Astrocyte (in vitro differentiated cells and primary cell): ENCODE results near the gene CCDC69.

Experiments
- CTCF ChIP-seq: IDR thresholded peaks from 2 replicates; pipeline ENCODE4 v1.5.1; 2011; ENCODE audit warnings: low read depth, mild to moderate bottlenecking, inconsistent platforms, low read length, moderate library complexity; ENCODE audit not compliant: insufficient read depth
- EZH2 ChIP-seq: IDR thresholded peaks from 2 replicates; pipeline ENCODE4 v1.6.1; 2012; ENCODE audit warnings: mild to moderate bottlenecking, low read length, inconsistent platforms; ENCODE audit not compliant: insufficient read depth

GRCh38 chr5:151212406-151212798 lies 11.5 kb downstream of the CCDC69 start:
- TF ChIP-seq CTCF (no peak), EZH2 (no peak)
